Heart left ventricle (tissue), 13 donors: ENCODE measurements around the gene APOD.
"Not testable (repeated sequence)": the region's sequence is repeated elsewhere in the genome, so short reads cannot be mapped to it uniquely, and the experiment has no call there.

Experiments used
- CTCF ChIP-seq, 12 donors: fragments of 200-600 bp; sonication (generic) in 4 of 12; IDR thresholded peaks; one replicate each; pipeline versions ENCODE4 v1.5.0 to v1.8.0; 2018 to 2022; ENCODE audit warnings: antibody characterized with exemption in 12 of 12, mild to moderate bottlenecking in 5 of 12
- POLR2A ChIP-seq, 2 donors: fragments of 450-650 bp; IDR thresholded peaks; one replicate each; pipeline ENCODE4 v1.6.1; 2017; ENCODE audit warnings: antibody characterized with exemption in 2 of 2, mild to moderate bottlenecking in 2 of 2, moderate library complexity in 2 of 2
- donor health status: ischemic (EF 13 %, LVEDD 7.1; RV severe dilation, severe dysfunction).
- donor health status: DM: no; HTN: yes; CAD: no.
- donor health status: DM: no; HTN: no; CAD: no.
- donor health status: ischemic (EF 25% LVEDD 6.9; RV normal size, moderate dysfunction).
- donor health status: ischemic (EF 25% LVEDD 5.7; RV mildly dilated, moderate dysfunction).
- donor health status: ischemic (EF 35%, LVEDD 5.7; RV mildly dilated, moderate dysfunction).
- donor health status: nonischemic (EF 11% LVEDD 7.7; RV severe dilation, severe dysfunction).
- donor health status: DM: yes; HTN: yes; CAD: no.
- donor health status: PGD.
- donor health status: ischemic (EF 29% LVEDD 5.4; RV normal size, mild dysfunction).
- donor health status: nonischemic (EF 23%, LVEDD 6.1; RV moderate dilation, normal function).

GRCh38 chr3:195589796-195590195, 6.1 kb upstream of the APOD start:
- TF ChIP-seq CTCF, POLR2A (IDR thresholded peaks at IDR 0.05): not testable (repeated sequence)
